ENCODE data around the gene HHIP. TPM values are rescaled to one million over a fixed set of nuclear protein-coding genes. Genes with fewer than 3 reads are reported as not detected.

Gene HHIP
- total RNA-seq, 1 experiment from 2014 or later: not detected

DNA sequence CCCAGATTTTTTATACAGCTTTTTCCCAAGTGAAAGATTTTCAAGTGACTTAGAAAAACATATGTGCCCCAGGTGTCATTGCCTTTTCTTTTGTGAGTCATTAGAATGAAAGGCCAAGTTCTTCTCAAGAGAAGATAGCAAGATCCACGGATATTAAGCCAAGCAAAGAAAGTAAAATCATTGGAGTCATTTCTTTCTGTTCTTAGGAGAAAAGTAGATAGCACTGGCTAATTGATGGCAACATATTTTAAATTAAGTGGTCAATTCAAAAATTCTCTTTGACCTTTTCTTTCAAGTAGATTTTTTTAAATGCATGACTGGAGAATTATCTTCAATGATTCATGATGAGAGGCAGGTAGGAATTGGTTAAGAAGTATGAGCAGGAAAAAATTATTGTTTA is 94.4 kb downstream of the HHIP start:
- CTCF ChIA-PET: no interaction called here
- POLR2A ChIA-PET: no interaction called here
- no TSS peak for BruUV-seq (replicated peaks)

More for the DNA sequence above, 94.4 kb downstream of the HHIP start:
- H3K79me2 ChIP-seq (ENCODE audit: insufficient read depth, low read length): no peaks in the 10 kb centered on the region
- H3K9ac ChIP-seq (ENCODE audit: low read length): no peak overlapping the region
- H2AFZ ChIP-seq (ENCODE audit: low read depth, low read length, poor library complexity, severe bottlenecking): no peak overlapping the region
- peak overlapping the region; percentile 26; the same call in 1 of the 2 replicates for H3K4me2 ChIP-seq (ENCODE audit: low read length)
- no peaks in the 10 kb centered on the region for H3K27me3 ChIP-seq (ENCODE audit: insufficient read depth, low read length)
- peak; percentile 46; the same call in 1 of the 2 replicates for ATAC-seq
- no peak overlapping the region for H3K4me3 ChIP-seq (replicated peaks in 1 of 2; ENCODE audit: low read depth in 1 of 2, low read length in 2 of 2)
- no peaks in the 10 kb centered on the region for H4K20me1 ChIP-seq (ENCODE audit: insufficient read depth)
- peaks cover 0 to 12% of the 10 kb centered on the region in 2 experiments; a peak in 2 of 4 replicates for H3K4me1 ChIP-seq (ENCODE audit: control insufficient read depth in 1 of 2, insufficient read depth in 2 of 2, low read length in 2 of 2)
- TF ChIP-seq POLR2AphosphoS5 (IDR thresholded peaks at IDR 0.05; ENCODE audit: low read depth, low read length) (no peak), CBX3 (IDR thresholded peaks at IDR 0.05; ENCODE audit: low read depth) (no peak), EZH2phosphoT487 (IDR thresholded peaks at IDR 0.05; ENCODE audit: borderline replicate concordance) (no peak), EZH2 (IDR thresholded peaks at IDR 0.05) (no peak), POLR2A (IDR thresholded peaks at IDR 0.05; ENCODE audit: borderline replicate concordance, extremely low read depth, insufficient read depth, insufficient read length) (no peak), SP1 (IDR thresholded peaks at IDR 0.05; ENCODE audit: low read depth) (peak; percentile 20; the same call in 1 of the 2 replicates), FOSL1 (IDR thresholded peaks at IDR 0.05; ENCODE audit: low read depth) (peak; percentile 40; the same call in 1 of the 2 replicates), ZNF274 (IDR thresholded peaks at IDR 0.05; ENCODE audit: low read depth, low read length) (no peak), RAD21 (IDR thresholded peaks at IDR 0.05; ENCODE audit: low read depth) (no peak), TCF7L2 (IDR thresholded peaks at IDR 0.05; ENCODE audit: borderline replicate concordance, extremely low read depth, insufficient read depth, insufficient read length) (no peak), JUND (IDR thresholded peaks at IDR 0.05) (no peak; the same call in 1 of the 2 replicates)
- TF ChIP-seq, protein P1, sequence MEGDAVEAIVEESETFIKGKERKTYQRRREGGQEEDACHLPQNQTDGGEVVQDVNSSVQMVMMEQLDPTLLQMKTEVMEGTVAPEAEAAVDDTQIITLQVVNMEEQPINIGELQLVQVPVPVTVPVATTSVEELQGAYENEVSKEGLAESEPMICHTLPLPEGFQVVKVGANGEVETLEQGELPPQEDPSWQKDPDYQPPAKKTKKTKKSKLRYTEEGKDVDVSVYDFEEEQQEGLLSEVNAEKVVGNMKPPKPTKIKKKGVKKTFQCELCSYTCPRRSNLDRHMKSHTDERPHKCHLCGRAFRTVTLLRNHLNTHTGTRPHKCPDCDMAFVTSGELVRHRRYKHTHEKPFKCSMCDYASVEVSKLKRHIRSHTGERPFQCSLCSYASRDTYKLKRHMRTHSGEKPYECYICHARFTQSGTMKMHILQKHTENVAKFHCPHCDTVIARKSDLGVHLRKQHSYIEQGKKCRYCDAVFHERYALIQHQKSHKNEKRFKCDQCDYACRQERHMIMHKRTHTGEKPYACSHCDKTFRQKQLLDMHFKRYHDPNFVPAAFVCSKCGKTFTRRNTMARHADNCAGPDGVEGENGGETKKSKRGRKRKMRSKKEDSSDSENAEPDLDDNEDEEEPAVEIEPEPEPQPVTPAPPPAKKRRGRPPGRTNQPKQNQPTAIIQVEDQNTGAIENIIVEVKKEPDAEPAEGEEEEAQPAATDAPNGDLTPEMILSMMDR (IDR thresholded peaks at IDR 0.05 in 2 of 3, conservative IDR thresholded peaks at IDR 0.05 in 1 of 3; ENCODE audit: borderline replicate concordance in 1 of 3, insufficient read depth in 1 of 3, low read depth in 2 of 3, low read length in 2 of 3): no peak
- TF ChIP-seq, protein P2, sequence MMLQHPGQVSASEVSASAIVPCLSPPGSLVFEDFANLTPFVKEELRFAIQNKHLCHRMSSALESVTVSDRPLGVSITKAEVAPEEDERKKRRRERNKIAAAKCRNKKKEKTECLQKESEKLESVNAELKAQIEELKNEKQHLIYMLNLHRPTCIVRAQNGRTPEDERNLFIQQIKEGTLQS (IDR thresholded peaks at IDR 0.05): no peak
- TF ChIP-seq, protein P3, sequence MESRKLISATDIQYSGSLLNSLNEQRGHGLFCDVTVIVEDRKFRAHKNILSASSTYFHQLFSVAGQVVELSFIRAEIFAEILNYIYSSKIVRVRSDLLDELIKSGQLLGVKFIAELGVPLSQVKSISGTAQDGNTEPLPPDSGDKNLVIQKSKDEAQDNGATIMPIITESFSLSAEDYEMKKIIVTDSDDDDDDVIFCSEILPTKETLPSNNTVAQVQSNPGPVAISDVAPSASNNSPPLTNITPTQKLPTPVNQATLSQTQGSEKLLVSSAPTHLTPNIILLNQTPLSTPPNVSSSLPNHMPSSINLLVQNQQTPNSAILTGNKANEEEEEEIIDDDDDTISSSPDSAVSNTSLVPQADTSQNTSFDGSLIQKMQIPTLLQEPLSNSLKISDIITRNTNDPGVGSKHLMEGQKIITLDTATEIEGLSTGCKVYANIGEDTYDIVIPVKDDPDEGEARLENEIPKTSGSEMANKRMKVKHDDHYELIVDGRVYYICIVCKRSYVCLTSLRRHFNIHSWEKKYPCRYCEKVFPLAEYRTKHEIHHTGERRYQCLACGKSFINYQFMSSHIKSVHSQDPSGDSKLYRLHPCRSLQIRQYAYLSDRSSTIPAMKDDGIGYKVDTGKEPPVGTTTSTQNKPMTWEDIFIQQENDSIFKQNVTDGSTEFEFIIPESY (IDR thresholded peaks at IDR 0.05; ENCODE audit: extremely low read depth, insufficient replicate concordance, low read length): no peak
- TF ChIP-seq, protein P4, sequence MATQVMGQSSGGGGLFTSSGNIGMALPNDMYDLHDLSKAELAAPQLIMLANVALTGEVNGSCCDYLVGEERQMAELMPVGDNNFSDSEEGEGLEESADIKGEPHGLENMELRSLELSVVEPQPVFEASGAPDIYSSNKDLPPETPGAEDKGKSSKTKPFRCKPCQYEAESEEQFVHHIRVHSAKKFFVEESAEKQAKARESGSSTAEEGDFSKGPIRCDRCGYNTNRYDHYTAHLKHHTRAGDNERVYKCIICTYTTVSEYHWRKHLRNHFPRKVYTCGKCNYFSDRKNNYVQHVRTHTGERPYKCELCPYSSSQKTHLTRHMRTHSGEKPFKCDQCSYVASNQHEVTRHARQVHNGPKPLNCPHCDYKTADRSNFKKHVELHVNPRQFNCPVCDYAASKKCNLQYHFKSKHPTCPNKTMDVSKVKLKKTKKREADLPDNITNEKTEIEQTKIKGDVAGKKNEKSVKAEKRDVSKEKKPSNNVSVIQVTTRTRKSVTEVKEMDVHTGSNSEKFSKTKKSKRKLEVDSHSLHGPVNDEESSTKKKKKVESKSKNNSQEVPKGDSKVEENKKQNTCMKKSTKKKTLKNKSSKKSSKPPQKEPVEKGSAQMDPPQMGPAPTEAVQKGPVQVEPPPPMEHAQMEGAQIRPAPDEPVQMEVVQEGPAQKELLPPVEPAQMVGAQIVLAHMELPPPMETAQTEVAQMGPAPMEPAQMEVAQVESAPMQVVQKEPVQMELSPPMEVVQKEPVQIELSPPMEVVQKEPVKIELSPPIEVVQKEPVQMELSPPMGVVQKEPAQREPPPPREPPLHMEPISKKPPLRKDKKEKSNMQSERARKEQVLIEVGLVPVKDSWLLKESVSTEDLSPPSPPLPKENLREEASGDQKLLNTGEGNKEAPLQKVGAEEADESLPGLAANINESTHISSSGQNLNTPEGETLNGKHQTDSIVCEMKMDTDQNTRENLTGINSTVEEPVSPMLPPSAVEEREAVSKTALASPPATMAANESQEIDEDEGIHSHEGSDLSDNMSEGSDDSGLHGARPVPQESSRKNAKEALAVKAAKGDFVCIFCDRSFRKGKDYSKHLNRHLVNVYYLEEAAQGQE (IDR thresholded peaks at IDR 0.05; ENCODE audit: low read depth): no peak
- no peaks in the 10 kb centered on the region for H3K9me2 ChIP-seq (ENCODE audit: insufficient read depth)
- DNase-seq (ENCODE audit: low read depth, low spot score): peak; percentile 19
- no peaks in the 10 kb centered on the region for H3K9me3 ChIP-seq (ENCODE audit: control insufficient read depth in 1 of 2, insufficient read depth in 1 of 2, low read depth in 1 of 2, low read length in 2 of 2)
- intact Hi-C loops (cut with micrococcal nuclease): no loop called here
- no peaks in the 10 kb centered on the region for H3K36me3 ChIP-seq (ENCODE audit: control insufficient read depth in 1 of 2, insufficient read depth in 2 of 2, low read length in 2 of 2)
- no peak overlapping the region for H3K27ac ChIP-seq (ENCODE audit: low read depth, low read length)
- RAD21 ChIA-PET (ENCODE audit: low non-redundant PET in 1 of 2, low total read pairs in 2 of 2, uncharacterized antibody in 2 of 2, unreplicated experiment in 2 of 2): no interaction called here
